Motor neuron (in vitro differentiated cells): Measurements from ENCODE around the gene LOXL1. TPM values are rescaled to one million over a fixed set of nuclear protein-coding genes. Genes with fewer than 3 reads are reported as not detected.

Experiments
- ATAC-seq, 8 experiments: fragments of 200-7000 bp; cut with Tn5 transposase; replicated peaks in 6 of 8; 2 replicates each; pipeline ENCODE4 v1.8.0; 2021; ENCODE audit warnings: mild to moderate bottlenecking in 8 of 8, moderate library complexity in 8 of 8
- H3K27ac ChIP-seq, 2 donors: fragments of 250-450 bp; sonication (Bioruptor Pico); 2 replicates each; pipeline ENCODE4 v1.9.0; 2021; ENCODE audit warnings: antibody characterized with exemption in 2 of 2, mild to moderate bottlenecking in 2 of 2, moderate library complexity in 1 of 2
- H3K4me1 ChIP-seq, 2 donors: fragments of 250-450 bp; sonication (Bioruptor Pico); replicated peaks in 1 of 2; 2 replicates each; pipeline ENCODE4 v1.6.1; 2021; ENCODE audit warnings: antibody characterized with exemption in 2 of 2, mild to moderate bottlenecking in 2 of 2, moderate library complexity in 1 of 2
- H3K4me3 ChIP-seq, 5 donors: fragments of 250-450 bp; sonication (Bioruptor Pico); 2 replicates each; pipeline ENCODE4 v1.9.0; 2021; ENCODE audit warnings: antibody characterized with exemption in 5 of 5, mild to moderate bottlenecking in 5 of 5, moderate library complexity in 4 of 5
- WGBS, 10 experiments: fragments of 450-650 bp; shearing (Covaris generic); methylation state at CpG; one replicate each; pipeline ENCODE4 v1.0.0; 2022; 5-methylcytosine and 5-hydroxymethylcytosine counted together
- in situ Hi-C, 9 experiments: fragments of 400-800 bp; cut with MboI; loops; one replicate each; pipeline ENCODE4 v1.15.0; 2021; ENCODE audit warnings: low sequenced_read_pairs in 9 of 9, low pct_unique_long_range_greater_than_20kb in 2 of 9; ENCODE audit not compliant: unreplicated experiment in 9 of 9
- total RNA-seq, 8 experiments: library from RNA; unstranded; fragments of 300-600 nt; gene quantifications; 2 replicates each; pipeline versions ENCODE4 v1.2.3 to v1.2.4, GENCODE V29; 2022

The LOXL1 gene
- total RNA-seq, 8 experiments from 2014 or later = 4.9 to 35.4 (median 15.0) TPM

DNA sequence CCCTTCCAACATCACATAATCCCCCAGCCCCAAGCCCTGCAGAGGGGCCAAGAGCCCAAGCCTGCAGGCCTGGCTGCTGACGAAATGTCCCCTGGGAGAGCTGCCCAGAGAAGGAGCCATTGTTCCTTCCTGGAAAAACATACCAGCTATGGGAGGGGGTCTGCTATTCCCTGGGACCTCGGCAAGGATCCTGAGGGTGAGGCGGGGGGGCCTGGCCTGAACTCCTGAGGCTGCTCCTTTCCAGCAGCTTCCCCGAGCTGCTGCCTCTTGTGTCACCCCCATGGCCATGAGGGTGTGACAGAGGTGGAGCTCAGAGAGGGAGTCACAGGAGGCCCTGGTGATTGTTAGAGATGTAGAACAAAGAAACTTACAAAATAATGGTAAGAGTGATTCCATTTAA, 12.9 kb downstream of the LOXL1 start:
- in situ Hi-C loops = no loop called here
- Histone ChIP-seq H3K27ac (no peak overlapping the region), H3K4me1 (peaks cover 50 to 54% of the 10 kb centered on the region in 2 donors), H3K4me3 (no peak overlapping the region)
- ATAC-seq = peak in 2 of 8 experiments; percentile 9 to 21
- WGBS, 10 experiments = 80 to 100% (median 92%) methylated on average over 1 to 2 of the region's 4 CpGs; no CpG with 5 or more reads in 6 of the 10 experiments

DNA sequence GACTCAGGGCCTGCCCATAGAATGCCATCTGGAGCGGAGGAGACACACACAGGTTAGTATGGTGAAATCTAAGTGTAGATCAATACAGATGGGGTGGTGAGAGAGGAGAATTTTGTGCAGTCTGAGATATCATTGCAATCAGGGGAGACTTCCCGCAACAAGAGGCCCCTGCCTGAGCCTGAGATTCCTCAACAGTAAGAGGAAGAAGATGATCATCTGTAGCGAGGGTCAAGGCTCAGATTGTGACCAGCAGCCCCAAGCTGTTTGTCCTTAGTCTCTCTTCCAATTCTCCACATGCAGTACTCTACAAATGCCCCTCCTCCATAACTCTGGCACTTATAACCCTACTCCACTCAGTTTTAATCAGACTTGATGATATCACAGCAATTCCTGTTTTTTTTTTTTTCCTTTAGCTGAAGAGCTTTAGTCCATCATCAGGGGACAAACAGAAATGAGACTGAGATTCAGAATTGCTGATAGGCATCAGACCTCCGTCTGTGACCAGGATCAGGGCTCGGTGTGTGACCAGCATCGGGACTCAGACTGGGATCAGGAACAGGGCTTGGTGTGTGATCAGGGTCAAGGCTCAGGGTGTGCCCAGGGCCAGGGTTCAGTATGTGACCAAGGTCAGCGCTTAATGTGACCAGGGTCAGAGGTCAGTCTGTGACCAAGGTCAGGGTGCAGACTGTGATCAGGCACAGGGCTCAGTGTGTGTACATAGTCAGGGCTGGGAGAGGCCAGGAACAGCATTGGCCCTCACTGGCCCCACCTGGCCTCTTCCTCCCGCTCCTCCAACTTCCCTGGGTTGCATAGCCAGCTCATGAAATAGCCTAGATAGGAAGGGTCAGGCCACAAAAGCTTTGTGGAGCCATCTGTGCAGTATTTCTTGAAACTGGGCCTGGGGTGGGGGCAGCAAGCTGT, 14.1 kb downstream of the LOXL1 start:
- Histone ChIP-seq H3K27ac (peak overlapping the region in 1 of 2 donors; percentile 52), H3K4me1 (peaks cover 47 to 54% of the 10 kb centered on the region in 2 donors), H3K4me3 (no peak overlapping the region)
- ATAC-seq = peak in 5 of 8 experiments; percentile 0 to 21 (median 3)
- WGBS, 10 experiments = 25 to 100% (median 71%) methylated on average over 1 to 7 of the region's 8 CpGs; no CpG with 5 or more reads in 1 of the 10 experiments
- in situ Hi-C loops = no loop called here

DNA sequence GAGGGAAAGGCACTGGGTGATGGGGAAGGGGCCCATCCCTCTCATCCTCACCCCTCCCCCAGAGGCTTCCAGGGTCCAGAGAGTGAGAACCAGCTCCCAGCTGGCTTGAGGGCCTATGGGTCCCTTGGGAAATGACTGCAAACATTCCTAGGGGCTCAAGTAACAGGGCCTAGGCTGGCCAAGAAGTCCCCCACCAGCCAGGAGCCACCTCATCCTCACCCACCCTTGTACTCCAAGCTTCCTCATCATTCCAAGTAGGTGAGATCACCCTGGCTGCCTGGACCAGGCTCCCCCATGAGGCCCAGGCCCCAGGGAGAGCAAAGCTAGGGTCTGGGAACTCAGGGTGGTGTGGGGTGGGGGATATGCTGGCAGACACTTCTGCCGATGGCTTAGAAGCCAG, 14.8 kb downstream of the LOXL1 start:
- 88% methylated on average over 1 of the region's 1 CpG; no CpG with 5 or more reads in 9 of the 10 experiments for WGBS, 10 experiments
- Histone ChIP-seq H3K4me3 (no peak overlapping the region), H3K4me1 (peaks cover 40 to 47% of the 10 kb centered on the region in 2 donors), H3K27ac (peak overlapping the region in 1 of 2 donors; percentile 52)
- peak in 7 of 8 experiments; percentile 16 to 53 (median 41) for ATAC-seq
- in situ Hi-C loops = no loop called here

DNA sequence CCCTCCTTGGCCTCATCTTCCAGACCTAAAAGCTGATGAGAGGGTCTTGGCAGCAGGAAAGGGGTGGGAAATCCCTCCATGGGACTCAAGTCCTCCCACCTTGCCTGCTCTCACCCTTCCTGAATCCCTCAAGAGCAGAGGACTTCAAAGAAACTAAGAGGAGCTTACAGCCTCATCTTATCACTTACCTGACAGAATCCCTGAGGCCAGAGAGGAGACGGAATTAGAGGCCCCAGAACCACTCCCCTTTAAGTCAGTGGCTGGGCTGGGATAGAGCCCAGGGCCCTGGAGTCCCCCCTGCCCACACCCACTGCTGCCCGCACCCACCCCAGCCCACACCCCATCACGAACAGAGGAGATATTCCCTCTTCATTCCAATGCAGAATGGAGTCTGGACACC, 15.2 kb downstream of the LOXL1 start:
- no peak for ATAC-seq
- no peak overlapping the region for H3K4me3 ChIP-seq
- in situ Hi-C loops = no loop called here
- H3K27ac ChIP-seq = peak overlapping the region in 1 of 2 donors; percentile 52
- no CpG with 5 or more reads among the region's 3 CpGs for WGBS, 10 experiments
- peaks cover 36 to 43% of the 10 kb centered on the region in 2 donors for H3K4me1 ChIP-seq

DNA sequence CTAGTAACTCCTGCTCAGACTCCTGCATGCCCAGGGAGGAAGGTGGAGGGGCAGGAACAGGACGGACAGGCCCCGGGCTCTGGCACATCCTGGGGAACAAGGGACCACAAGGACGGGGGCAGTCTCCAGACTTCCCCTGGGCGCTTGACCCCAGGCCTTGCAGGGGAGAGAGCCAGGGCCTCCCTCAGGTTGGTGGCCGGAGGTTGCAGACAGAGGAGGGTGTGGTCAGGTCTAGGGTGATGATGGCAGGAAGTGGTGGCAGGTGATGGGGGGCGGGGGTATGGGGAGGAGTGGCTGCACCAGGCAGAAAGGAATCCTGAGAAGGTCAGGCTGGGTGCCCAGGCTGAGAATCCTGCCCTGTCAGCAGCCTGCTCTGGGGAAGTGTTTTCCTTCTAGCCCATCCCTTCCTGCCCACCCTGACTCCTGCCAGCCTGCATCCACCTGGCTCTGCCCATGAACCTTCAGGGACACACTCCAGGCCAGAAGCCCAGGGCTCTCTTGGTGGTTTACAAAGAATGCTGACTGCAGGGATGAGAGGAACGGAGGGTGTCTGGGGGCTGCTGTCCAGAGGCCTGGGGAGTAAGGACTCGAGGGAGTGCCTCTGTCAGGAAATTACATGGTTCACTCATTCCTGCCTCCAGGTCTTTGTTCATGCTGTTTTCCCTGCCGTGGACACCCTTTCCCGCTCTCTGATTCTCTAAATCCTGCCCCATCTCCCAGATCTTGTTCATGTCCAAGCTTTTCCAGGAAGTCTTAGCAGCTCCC, 15.8 kb downstream of the LOXL1 start:
- no peak for ATAC-seq
- Histone ChIP-seq H3K27ac (no peak overlapping the region), H3K4me3 (no peak overlapping the region), H3K4me1 (peaks cover 30 to 37% of the 10 kb centered on the region in 2 donors)
- 17 to 90% (median 72%) methylated on average over 1 to 3 of the region's 10 CpGs; no CpG with 5 or more reads in 4 of the 10 experiments for WGBS, 10 experiments
- in situ Hi-C loops = no loop called here

DNA sequence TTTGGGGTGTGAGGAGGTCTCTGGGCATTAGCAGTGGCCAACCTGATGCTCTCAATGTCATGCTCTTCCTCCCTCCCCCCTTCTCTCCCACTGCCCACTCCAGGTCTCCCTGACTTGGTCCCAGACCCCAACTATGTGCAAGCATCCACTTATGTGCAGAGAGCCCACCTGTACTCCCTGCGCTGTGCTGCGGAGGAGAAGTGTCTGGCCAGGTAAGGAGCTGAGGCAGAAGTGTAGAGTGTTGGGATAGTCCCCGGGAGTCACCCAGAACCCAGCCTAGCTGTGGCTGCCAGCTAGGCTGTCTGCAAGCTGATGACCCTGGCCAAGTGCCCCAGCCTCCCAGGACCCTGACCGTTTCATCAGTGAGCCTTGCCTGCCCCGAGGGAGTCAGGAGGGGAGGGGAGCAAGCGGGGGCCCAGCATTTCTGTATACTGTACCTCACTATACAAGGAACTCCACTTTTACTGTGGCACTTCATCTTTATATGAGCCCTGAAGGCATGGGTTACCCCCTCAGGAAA, 16.5 kb downstream of the LOXL1 start:
- H3K27ac ChIP-seq = no peak overlapping the region
- H3K4me1 ChIP-seq = peaks cover 25 to 30% of the 10 kb centered on the region in 2 donors
- no peak overlapping the region for H3K4me3 ChIP-seq
- ATAC-seq = no peak
- 50 to 100% (median 86%) methylated on average over 1 to 4 of the region's 6 CpGs; no CpG with 5 or more reads in 5 of the 10 experiments for WGBS, 10 experiments
- in situ Hi-C loops = no loop called here

DNA sequence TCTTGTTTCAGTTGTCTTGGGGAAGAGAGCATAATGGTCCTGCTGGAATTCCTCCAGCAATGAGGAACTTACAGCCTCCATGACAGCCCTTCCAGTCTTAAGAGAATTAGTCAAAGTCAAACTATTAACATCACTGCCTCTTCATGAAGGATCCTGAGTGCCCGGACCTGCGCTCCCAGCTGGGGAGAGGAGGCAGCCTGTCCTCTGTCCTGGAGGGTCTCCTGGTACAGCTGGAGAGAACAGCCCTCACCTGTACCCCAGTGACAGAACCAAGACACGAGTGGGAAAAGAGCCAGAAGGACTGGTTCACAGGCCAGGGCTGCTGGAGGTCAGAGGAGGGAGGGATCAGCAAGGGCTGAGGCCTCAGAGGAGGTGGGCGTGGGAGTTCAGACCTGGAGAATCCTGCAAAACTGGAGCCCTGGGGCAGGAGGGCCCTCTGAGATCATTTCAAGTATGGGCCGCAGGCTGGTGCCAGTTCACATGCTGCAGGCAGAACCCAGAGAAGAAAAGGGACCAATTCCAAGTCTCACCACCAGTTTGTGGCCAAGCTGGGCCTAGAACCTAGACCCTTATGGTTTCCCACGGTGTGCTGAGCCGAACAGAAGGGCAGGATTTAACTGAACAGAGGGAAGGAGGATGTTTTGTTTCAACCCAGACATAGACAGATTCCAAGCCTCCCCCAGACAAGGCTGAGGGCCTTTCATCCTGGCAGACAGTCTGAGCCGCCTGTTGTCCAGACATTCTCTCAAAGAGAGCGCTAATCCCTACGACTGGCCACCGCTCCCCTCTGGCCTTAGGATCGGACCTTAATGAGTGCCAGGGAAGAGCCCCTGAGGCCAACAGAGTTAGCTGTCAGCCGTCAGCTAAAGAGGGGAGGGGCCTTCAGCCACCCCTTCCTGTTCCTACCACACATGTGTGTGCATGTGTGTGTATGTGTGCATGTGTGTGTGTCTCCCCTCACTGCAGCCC, 18.2 kb downstream of the LOXL1 start:
- H3K4me3 ChIP-seq = no peak overlapping the region
- H3K27ac ChIP-seq = peak overlapping the region in 1 of 2 donors; percentile 65
- in situ Hi-C loops = no loop called here
- peaks cover 19 to 24% of the 10 kb centered on the region in 2 donors for H3K4me1 ChIP-seq
- ATAC-seq = no peak
- 0 to 83% (median 65%) methylated on average over 1 to 6 of the region's 13 CpGs; no CpG with 5 or more reads in 3 of the 10 experiments for WGBS, 10 experiments

DNA sequence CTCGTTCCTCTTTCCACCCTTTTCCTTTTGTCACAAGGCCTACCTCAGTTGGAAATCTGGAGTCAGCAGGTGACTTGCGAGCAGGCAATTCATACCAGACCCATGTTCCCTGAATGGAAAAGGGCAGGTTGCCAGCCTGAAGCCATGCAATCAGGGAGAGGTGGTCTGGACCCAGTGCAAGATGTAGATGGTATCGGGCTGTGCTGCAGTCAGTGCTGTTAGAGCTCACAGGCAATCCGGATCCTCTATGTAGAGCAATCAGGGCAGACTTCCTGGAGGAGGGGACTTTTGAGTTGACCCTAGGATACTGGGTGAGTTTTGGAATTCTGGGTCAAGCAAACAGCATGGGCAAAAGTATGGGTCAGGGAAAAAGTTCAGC, 18.9 kb downstream of the LOXL1 start:
- 62 to 95% (median 83%) methylated on average over 1 to 4 of the region's 4 CpGs; no CpG with 5 or more reads in 3 of the 10 experiments for WGBS, 10 experiments
- Histone ChIP-seq H3K27ac (no peak overlapping the region), H3K4me1 (peaks cover 12 to 19% of the 10 kb centered on the region in 2 donors), H3K4me3 (no peak overlapping the region)
- ATAC-seq = no peak
- in situ Hi-C loops = no loop called here

DNA sequence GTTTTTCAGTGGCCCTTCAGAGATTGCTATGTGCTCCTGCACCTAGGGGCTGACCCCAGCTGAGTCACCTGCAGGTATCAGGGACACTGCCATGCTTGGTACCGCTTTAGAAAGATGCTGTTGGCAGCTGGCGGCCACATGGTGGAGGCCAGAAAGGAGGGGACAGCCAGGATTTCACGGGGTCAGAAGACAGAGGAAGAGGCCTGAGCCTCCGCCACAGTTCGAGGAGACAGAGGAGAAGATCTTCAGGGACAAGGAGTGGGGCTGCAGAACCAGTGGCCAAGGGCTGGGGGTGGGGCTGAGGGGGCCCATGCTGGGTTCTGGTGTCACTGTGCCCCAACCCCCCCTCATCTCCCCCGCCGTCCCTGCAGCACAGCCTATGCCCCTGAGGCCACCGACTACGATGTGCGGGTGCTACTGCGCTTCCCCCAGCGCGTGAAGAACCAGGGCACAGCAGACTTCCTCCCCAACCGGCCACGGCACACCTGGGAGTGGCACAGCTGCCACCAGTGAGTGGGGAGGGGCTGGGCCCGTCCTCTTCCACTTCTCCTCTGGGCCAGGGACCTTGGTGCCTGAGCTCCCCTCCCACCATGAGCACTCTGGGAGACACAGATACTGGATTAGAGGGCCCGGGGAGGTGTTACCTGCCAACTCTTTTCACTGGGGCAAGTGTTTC, 19.9 kb downstream of the LOXL1 start:
- H3K27ac ChIP-seq = no peak overlapping the region
- in situ Hi-C loops = no loop called here
- no peak overlapping the region for H3K4me3 ChIP-seq
- no peak for ATAC-seq
- H3K4me1 ChIP-seq = peaks cover 7 to 13% of the 10 kb centered on the region in 2 donors
- WGBS, 10 experiments = 80 to 100% methylated on average over 1 of the region's 17 CpGs; no CpG with 5 or more reads in 8 of the 10 experiments

DNA sequence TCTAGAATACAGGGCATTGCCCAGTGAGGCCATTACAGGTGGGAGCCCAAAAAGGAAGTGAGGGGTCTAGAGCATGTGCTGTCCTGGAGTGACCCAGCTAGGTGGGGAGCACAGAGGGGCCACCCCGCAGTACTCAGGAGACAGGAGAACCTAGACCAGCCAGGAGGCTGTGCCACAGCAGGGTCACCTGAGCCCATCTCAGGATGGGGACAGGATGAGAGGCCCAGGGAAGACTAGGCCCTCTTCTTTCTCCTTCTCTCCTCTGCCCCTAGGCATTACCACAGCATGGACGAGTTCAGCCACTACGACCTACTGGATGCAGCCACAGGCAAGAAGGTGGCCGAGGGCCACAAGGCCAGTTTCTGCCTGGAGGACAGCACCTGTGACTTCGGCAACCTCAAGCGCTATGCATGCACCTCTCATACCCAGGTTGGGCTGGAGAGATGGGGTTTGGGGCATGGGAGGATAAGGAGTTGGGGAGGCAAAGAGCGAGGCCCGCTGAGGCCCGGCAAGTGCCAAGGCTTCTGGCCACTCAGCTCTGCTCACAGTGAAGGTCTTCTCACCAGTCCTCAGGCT, 20.6 kb downstream of the LOXL1 start:
- 80 to 100% (median 87%) methylated on average over 1 to 3 of the region's 9 CpGs; no CpG with 5 or more reads in 7 of the 10 experiments for WGBS, 10 experiments
- Histone ChIP-seq H3K4me3 (no peak overlapping the region), H3K4me1 (peaks cover 12 to 18% of the 10 kb centered on the region in 2 donors), H3K27ac (no peak overlapping the region)
- in situ Hi-C loops = no loop called here
- ATAC-seq = no peak

DNA sequence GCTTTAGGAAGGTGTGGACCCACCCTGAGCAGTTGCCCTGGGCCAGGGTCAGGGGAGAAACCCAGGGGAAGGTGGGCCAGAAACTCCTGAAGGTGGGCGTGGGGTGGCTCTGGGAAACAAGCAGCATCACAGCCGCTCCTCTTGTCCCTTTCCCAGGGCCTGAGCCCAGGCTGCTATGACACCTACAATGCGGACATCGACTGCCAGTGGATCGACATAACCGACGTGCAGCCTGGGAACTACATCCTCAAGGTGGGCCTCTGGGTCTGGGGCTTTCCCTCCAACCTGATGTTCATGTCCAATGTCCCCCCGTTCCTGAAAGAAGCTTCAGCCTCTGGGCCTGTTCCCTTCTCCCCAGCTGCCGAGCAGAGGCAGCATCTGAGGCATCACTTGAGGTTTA, 21.4 kb downstream of the LOXL1 start:
- Histone ChIP-seq H3K27ac (no peak overlapping the region), H3K4me1 (peaks cover 19 to 25% of the 10 kb centered on the region in 2 donors), H3K4me3 (no peak overlapping the region)
- no peak for ATAC-seq
- in situ Hi-C loops = no loop called here
- WGBS, 10 experiments = 40 to 100% (median 90%) methylated on average over 1 to 3 of the region's 9 CpGs; no CpG with 5 or more reads in 3 of the 10 experiments
